Measurements from ENCODE around the gene ZNF630.
"Not testable (repeated sequence)": the region's sequence is repeated elsewhere in the genome, so short reads cannot be mapped to it uniquely, and the experiment has no call there.

Gene ZNF630

DNA sequence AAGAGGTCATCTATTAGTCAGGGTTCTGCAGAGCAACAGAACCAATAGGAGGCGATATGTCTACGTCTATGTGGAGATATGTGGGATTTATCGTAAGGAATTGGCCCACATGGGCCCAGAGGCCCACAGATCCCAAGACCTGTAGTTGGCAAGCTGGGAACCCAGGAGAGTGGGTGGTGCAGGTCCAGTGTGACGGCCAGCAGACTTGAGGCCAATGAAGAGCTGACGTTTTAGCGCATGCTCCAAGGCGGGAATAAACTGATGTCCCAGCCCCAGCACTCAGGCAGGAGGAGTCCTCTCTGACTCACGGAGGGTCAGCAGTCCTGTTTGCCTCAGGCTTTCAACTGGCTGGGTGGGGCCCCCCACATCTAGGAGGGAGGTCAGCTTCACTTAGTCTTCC, 43.3 kb downstream of the ZNF630 start:
- no peak for DNase-seq

- not testable (repeated sequence) for DNase-seq
Observed at GRCh38 chrX:48027545-48027944, 43.9 kb downstream of the ZNF630 start.

DNA sequence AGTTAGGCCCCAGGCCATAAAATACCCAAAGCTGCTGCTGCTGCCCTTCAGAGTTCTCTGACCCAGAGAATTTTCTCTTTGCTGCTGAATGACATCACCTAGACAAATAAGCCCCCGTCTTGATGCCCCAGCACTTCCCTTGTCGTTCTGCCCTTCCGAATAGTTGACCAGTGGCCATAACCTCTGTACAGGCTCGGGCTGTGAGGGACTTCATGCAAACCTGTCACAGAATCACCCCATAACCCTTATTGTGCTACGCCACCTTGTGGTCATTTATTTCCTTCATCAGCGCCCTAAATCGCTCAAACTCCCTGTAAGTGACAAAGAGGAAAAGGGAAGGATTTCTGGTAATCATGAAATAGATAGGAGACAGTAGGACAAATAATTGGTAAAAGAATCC, 45.9 kb downstream of the ZNF630 start:
- peak; percentile 28 for DNase-seq

DNA sequence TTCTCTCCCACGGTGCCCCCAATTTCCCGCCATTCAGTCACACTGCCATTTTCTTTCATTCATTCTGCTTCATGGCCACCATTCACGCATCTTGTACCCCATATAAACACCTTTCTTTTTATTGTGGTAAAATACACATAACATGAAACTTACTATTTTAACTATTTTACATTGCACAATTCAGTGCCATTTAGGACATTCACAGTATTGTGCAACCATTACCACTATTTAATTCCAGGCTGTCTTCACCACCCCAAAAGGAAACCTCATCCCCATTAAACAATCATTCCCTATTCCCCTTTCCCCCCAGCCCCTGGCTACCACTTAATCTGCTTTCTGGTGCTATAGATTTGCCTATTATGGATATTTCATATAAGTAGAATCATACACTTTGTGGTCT, 48.7 kb downstream of the ZNF630 start:
- DNase-seq: no peak

DNA sequence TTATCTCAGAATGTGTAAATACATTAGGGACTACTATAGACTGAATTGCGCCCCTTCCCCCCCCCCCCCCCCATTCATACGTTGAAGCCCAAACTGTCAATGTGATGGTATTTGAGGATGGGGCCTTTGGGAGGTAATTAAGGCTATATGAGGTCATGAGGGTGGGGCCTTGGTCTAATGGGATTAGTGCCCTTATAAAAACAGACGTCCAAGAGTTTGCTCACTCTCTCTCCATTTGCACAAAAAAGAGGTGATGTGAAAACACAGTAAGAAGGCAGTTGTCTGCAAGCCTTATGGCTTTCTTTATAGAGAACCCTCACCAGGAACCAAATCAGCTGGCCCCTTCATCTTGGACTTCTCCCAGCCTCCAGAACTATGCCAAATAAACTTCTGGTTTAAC, 49.3 kb downstream of the ZNF630 start:
- DNase-seq: no peak

DNA sequence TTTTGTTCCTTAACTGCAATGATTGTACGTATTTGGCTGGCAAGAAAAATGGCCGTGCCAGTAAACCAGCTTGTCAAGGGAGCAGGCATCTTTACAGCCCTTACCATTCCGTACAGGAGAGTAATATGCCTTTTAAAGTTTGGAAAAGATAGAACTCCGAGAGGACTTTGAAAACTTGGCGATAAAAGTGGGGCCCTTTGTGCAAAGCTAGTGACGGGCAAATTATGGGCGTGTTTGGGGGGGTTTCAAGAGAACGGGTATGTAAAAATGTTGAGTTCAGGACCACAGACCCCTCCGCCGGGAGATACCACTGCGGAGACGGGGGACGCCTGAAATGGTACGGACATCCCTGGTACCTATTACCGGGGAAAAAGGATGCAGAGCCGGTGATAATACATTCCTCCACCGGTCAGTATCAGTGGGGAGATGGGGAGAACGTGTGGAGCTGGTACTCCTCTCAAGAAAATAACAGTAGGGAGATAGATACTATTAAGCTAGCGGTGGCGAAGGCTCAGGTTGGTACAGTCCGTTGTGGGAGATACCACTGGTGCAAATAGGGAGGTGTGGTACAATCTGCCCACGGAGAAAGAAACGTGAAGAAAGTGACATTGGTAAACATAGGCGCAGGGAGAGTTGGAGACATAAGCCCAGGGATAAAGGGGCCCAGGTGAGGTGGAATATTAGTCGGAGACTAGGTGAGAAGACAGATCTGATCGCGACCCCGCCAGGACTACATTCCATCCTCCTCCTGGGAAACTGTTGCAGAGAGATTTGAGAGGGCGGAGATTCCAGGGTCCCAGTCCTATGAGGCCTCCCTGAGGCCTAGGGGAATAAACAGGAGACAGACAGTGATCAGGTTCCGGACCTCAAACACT, 50.2 kb downstream of the ZNF630 start:
- DNase-seq: peak; percentile 73

DNA sequence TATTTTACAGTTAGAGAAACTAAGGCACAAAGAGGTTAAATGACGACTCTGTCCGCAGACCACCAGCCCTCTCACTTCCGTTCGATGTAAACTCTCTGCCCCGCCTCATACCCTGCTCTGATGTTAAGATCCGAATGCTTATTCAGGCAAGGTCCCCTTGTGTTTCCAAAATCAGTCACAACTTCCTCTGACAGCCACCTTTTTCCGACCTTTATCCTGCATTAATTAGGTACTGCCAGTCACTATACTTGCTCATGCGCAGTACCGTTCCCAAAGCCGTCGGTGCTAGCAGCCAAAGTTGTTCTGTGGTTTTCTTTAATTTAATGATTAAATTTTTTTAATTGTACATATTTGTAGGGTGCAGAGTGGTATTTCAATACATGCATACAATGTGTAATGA, 51.0 kb downstream of the ZNF630 start:
- DNase-seq: not testable (repeated sequence)

- DNase-seq: not testable (repeated sequence)
Observed at GRCh38 chrX:48019892-48020291, 51.5 kb downstream of the ZNF630 start.

- DNase-seq: not testable (repeated sequence)
Observed at GRCh38 chrX:48016583-48017310, 54.7 kb downstream of the ZNF630 start.

DNA sequence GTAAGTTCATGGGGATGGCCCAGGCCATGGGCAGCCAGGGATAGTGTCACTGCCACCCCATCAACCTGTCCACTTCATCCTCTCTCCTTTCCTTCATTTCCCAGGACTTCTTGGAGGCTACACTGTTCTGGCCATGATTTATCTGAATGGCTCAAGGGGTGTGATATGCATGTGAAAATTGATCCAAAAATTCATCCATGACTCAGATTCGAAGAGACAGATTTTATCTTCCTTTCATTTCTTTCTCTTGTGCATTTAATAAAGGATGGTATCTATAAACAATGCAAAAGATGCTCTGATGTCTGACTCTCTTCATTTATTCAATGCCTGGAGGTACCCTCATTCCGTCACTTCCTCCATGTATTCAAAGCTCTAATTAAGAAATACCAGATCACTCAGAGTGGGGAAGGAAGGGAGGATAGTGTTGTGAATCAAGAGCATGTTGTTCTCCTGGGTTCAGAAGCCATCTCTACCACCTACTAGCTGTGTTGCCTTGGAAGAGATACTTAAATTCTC, 61.9 kb downstream of the ZNF630 start:
- DNase-seq: not testable (repeated sequence)

All from activated CD8-positive, alpha-beta memory T cell treated with anti-CD3 and anti-CD28 coated beads, Interleukin-2, amount 50 U/mL, for 4 hours (primary cell).